A549 (cell line): ENCODE measurements around the gene LY6G5C.

Experiments
- CBX8 ChIP-seq: fragments of 200-600 bp; sonication (generic); IDR thresholded peaks from 2 replicates; pipeline ENCODE4 v1.6.1; 2016
- EP300 ChIP-seq, 2 experiments: fragments of >200 bp; sonication (Bioruptor Twin); formaldehyde crosslinking; IDR thresholded peaks; 2 replicates in 1 of 2; 3 replicates in 1 of 2; pipeline ENCODE4 v1.6.1; 2016 to 2017
- FOSB ChIP-seq: fragments of 250-450 bp; sonication (Bioruptor Pico); IDR thresholded peaks from 2 replicates; pipeline ENCODE4 v1.5.0; 2020; ENCODE audit warnings: mild to moderate bottlenecking, moderate library complexity
- KDM1A ChIP-seq: fragments of 200-600 bp; sonication (generic); IDR thresholded peaks from 2 replicates; pipeline ENCODE4 v1.6.1; 2016; ENCODE audit warnings: low read depth, mild to moderate bottlenecking
- TP53 ChIP-seq: fragments of 250-450 bp; sonication (Bioruptor Pico); IDR thresholded peaks from 2 replicates; pipeline ENCODE4 v1.5.0; 2021; ENCODE audit warnings: mild to moderate bottlenecking, moderate library complexity
- TF ChIP-seq, protein P1 (sequence below): fragments of >200 bp; sonication (Bioruptor Twin); formaldehyde crosslinking; IDR thresholded peaks from 3 replicates; pipeline ENCODE4 v1.5.1; 2016
- TF ChIP-seq, protein P2 (sequence below): fragments of 200-600 bp; sonication (generic); IDR thresholded peaks from 2 replicates; pipeline ENCODE4 v1.6.1; 2016; ENCODE audit warnings: antibody characterized with exemption, mild to moderate bottlenecking, moderate library complexity

DNA sequence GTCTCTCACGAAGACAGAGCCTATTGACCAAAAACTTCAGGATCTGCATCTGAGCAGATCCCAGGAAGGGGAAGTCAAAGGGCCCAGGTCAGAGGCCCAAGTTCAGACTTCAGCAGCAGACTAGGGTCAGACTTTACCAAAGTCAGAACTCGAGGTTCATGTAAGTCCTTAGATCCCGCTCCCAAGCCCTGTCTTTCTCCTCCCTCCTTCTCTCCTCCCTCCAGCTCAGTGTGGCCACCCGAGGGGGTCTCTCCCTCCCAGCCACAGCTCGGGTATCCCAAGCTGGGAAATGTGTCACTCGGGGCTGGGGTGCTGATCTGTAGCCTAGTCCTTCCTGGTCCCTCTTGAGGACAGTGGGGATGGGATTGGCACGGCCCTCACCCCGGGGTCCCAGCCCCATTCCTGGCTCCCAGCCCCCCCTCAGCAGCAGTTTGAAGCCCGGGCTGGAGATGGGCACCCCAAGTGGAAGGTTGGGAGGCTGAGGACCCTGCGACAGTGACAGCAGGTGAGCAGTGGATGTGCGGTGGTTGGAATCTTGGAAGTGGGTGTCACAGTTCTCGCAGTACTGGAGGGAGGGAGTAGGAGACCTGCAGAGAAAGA is 18.6 kb downstream of the LY6G5C start:
- no peak for TF ChIP-seq KDM1A
- TF ChIP-seq EP300 (IDR thresholded peaks at IDR 0.05), result no peak
- TF ChIP-seq, protein P1, sequence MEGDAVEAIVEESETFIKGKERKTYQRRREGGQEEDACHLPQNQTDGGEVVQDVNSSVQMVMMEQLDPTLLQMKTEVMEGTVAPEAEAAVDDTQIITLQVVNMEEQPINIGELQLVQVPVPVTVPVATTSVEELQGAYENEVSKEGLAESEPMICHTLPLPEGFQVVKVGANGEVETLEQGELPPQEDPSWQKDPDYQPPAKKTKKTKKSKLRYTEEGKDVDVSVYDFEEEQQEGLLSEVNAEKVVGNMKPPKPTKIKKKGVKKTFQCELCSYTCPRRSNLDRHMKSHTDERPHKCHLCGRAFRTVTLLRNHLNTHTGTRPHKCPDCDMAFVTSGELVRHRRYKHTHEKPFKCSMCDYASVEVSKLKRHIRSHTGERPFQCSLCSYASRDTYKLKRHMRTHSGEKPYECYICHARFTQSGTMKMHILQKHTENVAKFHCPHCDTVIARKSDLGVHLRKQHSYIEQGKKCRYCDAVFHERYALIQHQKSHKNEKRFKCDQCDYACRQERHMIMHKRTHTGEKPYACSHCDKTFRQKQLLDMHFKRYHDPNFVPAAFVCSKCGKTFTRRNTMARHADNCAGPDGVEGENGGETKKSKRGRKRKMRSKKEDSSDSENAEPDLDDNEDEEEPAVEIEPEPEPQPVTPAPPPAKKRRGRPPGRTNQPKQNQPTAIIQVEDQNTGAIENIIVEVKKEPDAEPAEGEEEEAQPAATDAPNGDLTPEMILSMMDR, result no peak
- TF ChIP-seq, protein P2, sequence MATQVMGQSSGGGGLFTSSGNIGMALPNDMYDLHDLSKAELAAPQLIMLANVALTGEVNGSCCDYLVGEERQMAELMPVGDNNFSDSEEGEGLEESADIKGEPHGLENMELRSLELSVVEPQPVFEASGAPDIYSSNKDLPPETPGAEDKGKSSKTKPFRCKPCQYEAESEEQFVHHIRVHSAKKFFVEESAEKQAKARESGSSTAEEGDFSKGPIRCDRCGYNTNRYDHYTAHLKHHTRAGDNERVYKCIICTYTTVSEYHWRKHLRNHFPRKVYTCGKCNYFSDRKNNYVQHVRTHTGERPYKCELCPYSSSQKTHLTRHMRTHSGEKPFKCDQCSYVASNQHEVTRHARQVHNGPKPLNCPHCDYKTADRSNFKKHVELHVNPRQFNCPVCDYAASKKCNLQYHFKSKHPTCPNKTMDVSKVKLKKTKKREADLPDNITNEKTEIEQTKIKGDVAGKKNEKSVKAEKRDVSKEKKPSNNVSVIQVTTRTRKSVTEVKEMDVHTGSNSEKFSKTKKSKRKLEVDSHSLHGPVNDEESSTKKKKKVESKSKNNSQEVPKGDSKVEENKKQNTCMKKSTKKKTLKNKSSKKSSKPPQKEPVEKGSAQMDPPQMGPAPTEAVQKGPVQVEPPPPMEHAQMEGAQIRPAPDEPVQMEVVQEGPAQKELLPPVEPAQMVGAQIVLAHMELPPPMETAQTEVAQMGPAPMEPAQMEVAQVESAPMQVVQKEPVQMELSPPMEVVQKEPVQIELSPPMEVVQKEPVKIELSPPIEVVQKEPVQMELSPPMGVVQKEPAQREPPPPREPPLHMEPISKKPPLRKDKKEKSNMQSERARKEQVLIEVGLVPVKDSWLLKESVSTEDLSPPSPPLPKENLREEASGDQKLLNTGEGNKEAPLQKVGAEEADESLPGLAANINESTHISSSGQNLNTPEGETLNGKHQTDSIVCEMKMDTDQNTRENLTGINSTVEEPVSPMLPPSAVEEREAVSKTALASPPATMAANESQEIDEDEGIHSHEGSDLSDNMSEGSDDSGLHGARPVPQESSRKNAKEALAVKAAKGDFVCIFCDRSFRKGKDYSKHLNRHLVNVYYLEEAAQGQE, result no peak
- no peak for TF ChIP-seq CBX8
- TF ChIP-seq TP53, result no peak
- no peak for TF ChIP-seq FOSB
